ENCODE data around the gene THBS4. TPM values are rescaled to one million over a fixed set of nuclear protein-coding genes. Genes with fewer than 3 reads are reported as not detected.

Gene THBS4
- polyA plus RNA-seq, 3 donors: 0.03 TPM; not detected in 2

- Histone ChIP-seq H3K27me3 (ENCODE audit: control insufficient read depth in 2 of 2, insufficient read depth in 2 of 2, low read length in 2 of 2) (no peaks in the 10 kb centered on the region), H3K27ac (ENCODE audit: low read depth in 1 of 2, low read length in 2 of 2) (peak overlapping the region; percentile 96 to 99), H3K9me3 (replicated peaks in 1 of 2; ENCODE audit: control insufficient read depth in 1 of 2, insufficient read depth in 1 of 2, low read length in 2 of 2) (peaks cover 0 to 4% of the 10 kb centered on the region in 2 donors), H2AFZ (ENCODE audit: insufficient read depth, low read depth, low read length, poor library complexity, severe bottlenecking) (no peak overlapping the region), H3K4me3 (replicated peaks in 1 of 3; ENCODE audit: low read depth in 2 of 3, low read length in 3 of 3) (peak overlapping the region in 1 of 3 experiments; percentile 40), H3K9ac (ENCODE audit: insufficient read depth, low read length, poor library complexity, severe bottlenecking) (peak overlapping the region; percentile 71), H4K20me1 (ENCODE audit: insufficient read depth, low read length) (no peaks in the 10 kb centered on the region), H3K36me3 (replicated peaks in 1 of 2; ENCODE audit: control insufficient read depth in 1 of 2, insufficient read depth in 2 of 2, low read length in 2 of 2) (no peaks in the 10 kb centered on the region), H3K79me2 (ENCODE audit: insufficient read depth, low read length) (no peaks in the 10 kb centered on the region), H3K4me2 (replicated peaks; ENCODE audit: extremely low read depth, low read length, poor library complexity, severe bottlenecking) (peak overlapping the region; percentile 61), H3K4me1 (ENCODE audit: control insufficient read depth in 1 of 2, insufficient read depth in 2 of 2, low read length in 2 of 2) (peaks cover 67 to 70% of the 10 kb centered on the region in 2 donors)
- peaks cover 0 to 9% (median 5%) of the 10 kb centered on the region in 7 donors for H3K9me3 Mint-ChIP-seq
- peaks cover 4 to 10% of the 10 kb centered on the region in 2 donors for H3K36me3 Mint-ChIP-seq
- WGBS (ENCODE audit: insufficient coverage): 59% methylated on average over 8 of the region's 9 CpGs
- DNase-seq: peak in 2 of 3 donors; percentile 55 to 63
- peaks cover 71% of the 10 kb centered on the region for H3K4me1 Mint-ChIP-seq
- H3K27me3 Mint-ChIP-seq (ENCODE audit: low read depth in 3 of 3): no peaks in the 10 kb centered on the region
- intact Hi-C loops (cut with micrococcal nuclease): loop anchor here in 1 of 2 donors (10.0 kb wide), 1 partner anchor 280 kb away; the partner anchor contains the start of gene ZFYVE16
- H3K4me3 Mint-ChIP-seq: peak overlapping the region in 1 of 2 donors; percentile 43
- TF ChIP-seq CTCF (IDR thresholded peaks at IDR 0.05): no peak
- H3K27ac Mint-ChIP-seq: peak overlapping the region; percentile 99 to 100 (median 100)
Measured at GRCh38 chr5:80124121-80124918, 89.2 kb downstream of the THBS4 start.

GRCh38 chr5:80125022-80125961 is 90.1 kb downstream of the THBS4 start:
- intact Hi-C loops (cut with micrococcal nuclease): loop anchor here (5.0 to 10.0 kb wide), 3 partner anchors 132 to 282 kb away; partner anchors contain the start of genes SERINC5 (in 2 of the 2) and ZFYVE16 (in 2 of the 2)
- peak overlapping the region; percentile 61 for H3K4me2 ChIP-seq (replicated peaks; ENCODE audit: extremely low read depth, low read length, poor library complexity, severe bottlenecking)

More at GRCh38 chr5:80125022-80125961, 90.1 kb downstream of the THBS4 start:
- DNase-seq: peak; percentile 76 to 85 (median 84)
- Histone ChIP-seq H3K27me3 (ENCODE audit: control insufficient read depth in 2 of 2, insufficient read depth in 2 of 2, low read length in 2 of 2) (no peaks in the 10 kb centered on the region), H3K27ac (ENCODE audit: low read depth in 1 of 2, low read length in 2 of 2) (peak overlapping the region; percentile 96 to 99), H3K4me3 (replicated peaks in 1 of 3; ENCODE audit: low read depth in 2 of 3, low read length in 3 of 3) (peak overlapping the region in 1 of 3 experiments; percentile 40), H3K79me2 (ENCODE audit: insufficient read depth, low read length) (no peaks in the 10 kb centered on the region), H4K20me1 (ENCODE audit: insufficient read depth, low read length) (no peaks in the 10 kb centered on the region), H3K4me1 (ENCODE audit: control insufficient read depth in 1 of 2, insufficient read depth in 2 of 2, low read length in 2 of 2) (peaks cover 70% of the 10 kb centered on the region in 2 donors), H3K9ac (ENCODE audit: insufficient read depth, low read length, poor library complexity, severe bottlenecking) (peak overlapping the region; percentile 71), H3K36me3 (replicated peaks in 1 of 2; ENCODE audit: control insufficient read depth in 1 of 2, insufficient read depth in 2 of 2, low read length in 2 of 2) (no peaks in the 10 kb centered on the region), H3K9me3 (replicated peaks in 1 of 2; ENCODE audit: control insufficient read depth in 1 of 2, insufficient read depth in 1 of 2, low read length in 2 of 2) (peaks cover 0 to 4% of the 10 kb centered on the region in 2 donors), H2AFZ (ENCODE audit: insufficient read depth, low read depth, low read length, poor library complexity, severe bottlenecking) (no peak overlapping the region)
- Mint-ChIP-seq H3K27me3 (ENCODE audit: low read depth in 3 of 3) (no peaks in the 10 kb centered on the region), H3K27ac (peak overlapping the region; percentile 99 to 100 (median 100)), H3K36me3 (peaks cover 4 to 10% of the 10 kb centered on the region in 2 donors), H3K4me3 (peak overlapping the region; percentile 42 to 81), H3K4me1 (peaks cover 69% of the 10 kb centered on the region), H3K9me3 (peaks cover 0 to 9% (median 5%) of the 10 kb centered on the region in 7 donors)
- 47% methylated on average over 7 of the region's 11 CpGs for WGBS (ENCODE audit: insufficient coverage)
- TF ChIP-seq CTCF (IDR thresholded peaks at IDR 0.05): no peak

All from CD14-positive monocyte (primary cell).